T-helper 17 cell (primary cell): ENCODE results near the gene DEXI. TPM values are rescaled to one million over a fixed set of nuclear protein-coding genes. Genes with fewer than 3 reads are reported as not detected.

ENCODE experiments used
- ATAC-seq: fragments of 150-1000 bp; cut with Tn5 transposase; 2 replicates; pipeline ENCODE4 v1.10.0; 2021; ENCODE audit warnings: mild to moderate bottlenecking, moderate library complexity
- DNase-seq, 3 donors: peaks; one replicate each; pipeline versions ENCODE4 v3.0.0 to v3.0.0-alpha.2; 2020 to 2021
- H3K9me3 ChIP-seq: one replicate; pipeline ENCODE4 v1.7.0; 2013; ENCODE audit warnings: low read length, mild to moderate bottlenecking; ENCODE audit not compliant: control insufficient read depth, poor library complexity, severe bottlenecking
- H3K27ac Mint-ChIP-seq: one replicate; pipeline ENCODE4 v1.8.0; 2022; ENCODE audit warnings: mild to moderate bottlenecking, moderate library complexity, mixed read lengths
- H3K27me3 Mint-ChIP-seq: one replicate; pipeline ENCODE4 v1.8.0; 2022; ENCODE audit warnings: mixed read lengths
- H3K36me3 Mint-ChIP-seq: one replicate; pipeline ENCODE4 v1.8.0; 2022; ENCODE audit warnings: low read depth, mixed read lengths
- H3K4me1 Mint-ChIP-seq: one replicate; pipeline ENCODE4 v1.8.0; 2022; ENCODE audit warnings: mild to moderate bottlenecking, mixed read lengths
- H3K4me3 Mint-ChIP-seq: one replicate; pipeline ENCODE4 v1.8.0; 2022; ENCODE audit warnings: mild to moderate bottlenecking, moderate library complexity, mixed read lengths
- total RNA-seq, 4 donors: library from RNA in 2 of 4; stranded (reverse) in 2 of 4; gene quantifications; one replicate each; pipeline ENCODE4 v1.2.3 and lab custom pipeline; 2022 to 2026

Gene DEXI
- total RNA-seq, 2 donors from 2014 or later = 14.2 to 15.1 TPM

- ATAC-seq = no peak
- Mint-ChIP-seq H3K4me1 (peaks cover 5% of the 10 kb centered on the region), H3K36me3 (peaks cover 5% of the 10 kb centered on the region), H3K4me3 (no peak overlapping the region), H3K27ac (no peak overlapping the region), H3K27me3 (no peaks in the 10 kb centered on the region)
- DNase-seq = no peak
- H3K9me3 ChIP-seq = no peaks in the 10 kb centered on the region
Observed at GRCh38 chr16:10902999-10903398, 39.3 kb downstream of the DEXI start.

- Mint-ChIP-seq H3K27me3 (no peaks in the 10 kb centered on the region), H3K27ac (no peak overlapping the region), H3K4me3 (no peak overlapping the region), H3K4me1 (peaks cover 4% of the 10 kb centered on the region), H3K36me3 (peaks cover 4% of the 10 kb centered on the region)
- DNase-seq = no peak
- no peak for ATAC-seq
- H3K9me3 ChIP-seq = no peaks in the 10 kb centered on the region
Observed at GRCh38 chr16:10897134-10897533, 45.1 kb downstream of the DEXI start.

GRCh38 chr16:10896723-10897122 is 45.5 kb downstream of the DEXI start:
- ATAC-seq (no peak), DNase-seq (no peak)
- H3K9me3 ChIP-seq = no peaks in the 10 kb centered on the region
- no peak overlapping the region for H3K4me3 Mint-ChIP-seq
- H3K27me3 Mint-ChIP-seq = peaks cover under 1% of the 10 kb centered on the region
- no peak overlapping the region for H3K27ac Mint-ChIP-seq
- peaks cover 4% of the 10 kb centered on the region for H3K4me1 Mint-ChIP-seq
- peaks cover 4% of the 10 kb centered on the region for H3K36me3 Mint-ChIP-seq

- DNase-seq (no peak), ATAC-seq (no peak)
- H3K9me3 ChIP-seq = no peaks in the 10 kb centered on the region
- Mint-ChIP-seq H3K36me3 (peaks cover 4% of the 10 kb centered on the region), H3K4me1 (peaks cover 4% of the 10 kb centered on the region), H3K4me3 (no peak overlapping the region), H3K27ac (no peak overlapping the region), H3K27me3 (peaks cover 5% of the 10 kb centered on the region)
Observed at GRCh38 chr16:10896165-10896564, 46.1 kb downstream of the DEXI start.

GRCh38 chr16:10895053-10895946 is 47.0 kb downstream of the DEXI start:
- peaks cover 10% of the 10 kb centered on the region for H3K27me3 Mint-ChIP-seq
- H3K9me3 ChIP-seq = no peaks in the 10 kb centered on the region
- DNase-seq = no peak
- H3K36me3 Mint-ChIP-seq = peaks cover 4% of the 10 kb centered on the region
- no peak for ATAC-seq
- H3K27ac Mint-ChIP-seq = no peak overlapping the region
- H3K4me1 Mint-ChIP-seq = peaks cover 4% of the 10 kb centered on the region
- no peak overlapping the region for H3K4me3 Mint-ChIP-seq

GRCh38 chr16:10892782-10893318 is 49.4 kb downstream of the DEXI start:
- DNase-seq = no peak
- H3K9me3 ChIP-seq = no peaks in the 10 kb centered on the region
- no peak for ATAC-seq
- Mint-ChIP-seq H3K36me3 (peaks cover 2% of the 10 kb centered on the region), H3K4me1 (peaks cover 2% of the 10 kb centered on the region), H3K27ac (no peak overlapping the region), H3K4me3 (no peak overlapping the region), H3K27me3 (peaks cover 19% of the 10 kb centered on the region)

- Mint-ChIP-seq H3K4me3 (no peak overlapping the region), H3K36me3 (no peaks in the 10 kb centered on the region), H3K27ac (no peak overlapping the region), H3K27me3 (peaks cover 34% of the 10 kb centered on the region), H3K4me1 (peaks cover 7% of the 10 kb centered on the region)
- ATAC-seq (no peak), DNase-seq (no peak)
- no peaks in the 10 kb centered on the region for H3K9me3 ChIP-seq
Observed at GRCh38 chr16:10889855-10890254, 52.4 kb downstream of the DEXI start.

GRCh38 chr16:10888320-10888937 is 53.8 kb downstream of the DEXI start:
- DNase-seq (no peak), ATAC-seq (no peak)
- no peaks in the 10 kb centered on the region for H3K9me3 ChIP-seq
- Mint-ChIP-seq H3K4me3 (no peak overlapping the region), H3K4me1 (peaks cover 7% of the 10 kb centered on the region), H3K27ac (no peak overlapping the region), H3K36me3 (no peaks in the 10 kb centered on the region), H3K27me3 (peaks cover 45% of the 10 kb centered on the region)

- Mint-ChIP-seq H3K27me3 (peaks cover 46% of the 10 kb centered on the region), H3K4me1 (peaks cover 16% of the 10 kb centered on the region), H3K27ac (no peak overlapping the region), H3K4me3 (no peak overlapping the region), H3K36me3 (no peaks in the 10 kb centered on the region)
- ATAC-seq (no peak), DNase-seq (no peak)
- no peaks in the 10 kb centered on the region for H3K9me3 ChIP-seq
Observed at GRCh38 chr16:10885246-10885645, 57.0 kb downstream of the DEXI start.

- no peaks in the 10 kb centered on the region for H3K36me3 Mint-ChIP-seq
- no peaks in the 10 kb centered on the region for H3K9me3 ChIP-seq
- no peak overlapping the region for H3K27ac Mint-ChIP-seq
- peaks cover 47% of the 10 kb centered on the region for H3K27me3 Mint-ChIP-seq
- no peak overlapping the region for H3K4me3 Mint-ChIP-seq
- DNase-seq (no peak), ATAC-seq (no peak)
- H3K4me1 Mint-ChIP-seq = peaks cover 22% of the 10 kb centered on the region
Observed at GRCh38 chr16:10883004-10883403, 59.3 kb downstream of the DEXI start.

GRCh38 chr16:10881479-10882030 is 60.7 kb downstream of the DEXI start:
- Mint-ChIP-seq H3K4me3 (no peak overlapping the region), H3K4me1 (peaks cover 35% of the 10 kb centered on the region), H3K36me3 (peaks cover under 1% of the 10 kb centered on the region), H3K27me3 (peaks cover 56% of the 10 kb centered on the region), H3K27ac (no peak overlapping the region)
- ATAC-seq = no peak
- DNase-seq = no peak
- H3K9me3 ChIP-seq = no peaks in the 10 kb centered on the region

- ATAC-seq (no peak), DNase-seq (no peak)
- Mint-ChIP-seq H3K36me3 (peaks cover 2% of the 10 kb centered on the region), H3K4me3 (peak overlapping the region; percentile 60), H3K4me1 (peaks cover 34% of the 10 kb centered on the region), H3K27ac (no peak overlapping the region), H3K27me3 (peaks cover 63% of the 10 kb centered on the region)
- no peaks in the 10 kb centered on the region for H3K9me3 ChIP-seq
Observed at GRCh38 chr16:10880594-10881452, 61.4 kb downstream of the DEXI start.
